GM18907 (cell line): ENCODE data around the gene IGFL1.
"Not testable (repeated sequence)": the region's sequence is repeated elsewhere in the genome, so short reads cannot be mapped to it uniquely, and the experiment has no call there.

Experiments used
- ATAC-seq: cut with Tn5 transposase; IDR thresholded peaks from one replicate; pipeline ENCODE4 v1.9.1; 2021; ENCODE audit warnings: mild to moderate bottlenecking, moderate library complexity; ENCODE audit not compliant: unreplicated experiment

The IGFL1 gene

DNA sequence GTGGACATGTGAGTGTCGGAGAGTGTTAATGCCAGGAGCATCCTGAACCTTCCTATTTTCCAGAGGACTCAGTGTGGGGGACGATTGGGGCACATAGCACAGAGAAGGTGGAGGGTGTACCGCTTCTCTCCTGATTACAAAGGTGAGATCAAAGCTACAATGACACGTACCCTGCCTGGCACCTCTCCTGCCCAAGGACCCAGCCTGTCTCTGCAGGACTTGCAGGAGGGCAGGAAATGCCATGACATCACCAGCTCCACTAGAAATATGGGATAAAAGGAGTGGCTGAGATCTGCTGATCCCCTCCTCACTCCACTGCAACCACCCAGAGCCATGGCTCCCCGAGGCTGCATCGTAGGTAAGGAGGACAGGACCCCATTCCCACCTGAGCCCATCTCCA is at the start of gene IGFL1:
TSS of gene IGFL1 (plus strand) at position 301 of the 400 bp plus-strand sequence. CDS start at position 334, 33 bp downstream.
- no peak for ATAC-seq

GRCh38 chr19:46180701-46181387 is 48.7 kb upstream of the IGFL1 start:
- no peak for ATAC-seq

GRCh38 chr19:46181388-46181779 is 48.2 kb upstream of the IGFL1 start:
- ATAC-seq = no peak

DNA sequence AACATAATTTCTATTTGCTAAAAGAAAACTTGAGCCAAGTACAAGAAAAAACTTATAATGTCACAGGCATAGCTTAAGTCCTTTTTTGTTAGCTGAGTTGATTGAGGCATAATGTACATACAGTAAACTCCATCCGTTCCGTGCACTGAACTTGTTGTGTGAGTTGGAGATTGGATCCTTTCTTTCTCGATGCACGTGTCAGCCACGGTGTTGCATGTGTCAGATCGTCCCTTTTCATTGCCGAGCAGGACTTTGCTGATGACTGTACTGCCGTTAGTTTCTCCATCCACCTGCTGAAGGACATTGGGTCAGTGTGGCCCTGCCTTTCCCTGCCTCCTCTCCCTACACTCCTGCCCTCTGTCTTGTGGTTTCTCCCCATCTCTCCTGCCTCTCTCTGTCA is 47.1 kb upstream of the IGFL1 start:
- no peak for ATAC-seq

DNA sequence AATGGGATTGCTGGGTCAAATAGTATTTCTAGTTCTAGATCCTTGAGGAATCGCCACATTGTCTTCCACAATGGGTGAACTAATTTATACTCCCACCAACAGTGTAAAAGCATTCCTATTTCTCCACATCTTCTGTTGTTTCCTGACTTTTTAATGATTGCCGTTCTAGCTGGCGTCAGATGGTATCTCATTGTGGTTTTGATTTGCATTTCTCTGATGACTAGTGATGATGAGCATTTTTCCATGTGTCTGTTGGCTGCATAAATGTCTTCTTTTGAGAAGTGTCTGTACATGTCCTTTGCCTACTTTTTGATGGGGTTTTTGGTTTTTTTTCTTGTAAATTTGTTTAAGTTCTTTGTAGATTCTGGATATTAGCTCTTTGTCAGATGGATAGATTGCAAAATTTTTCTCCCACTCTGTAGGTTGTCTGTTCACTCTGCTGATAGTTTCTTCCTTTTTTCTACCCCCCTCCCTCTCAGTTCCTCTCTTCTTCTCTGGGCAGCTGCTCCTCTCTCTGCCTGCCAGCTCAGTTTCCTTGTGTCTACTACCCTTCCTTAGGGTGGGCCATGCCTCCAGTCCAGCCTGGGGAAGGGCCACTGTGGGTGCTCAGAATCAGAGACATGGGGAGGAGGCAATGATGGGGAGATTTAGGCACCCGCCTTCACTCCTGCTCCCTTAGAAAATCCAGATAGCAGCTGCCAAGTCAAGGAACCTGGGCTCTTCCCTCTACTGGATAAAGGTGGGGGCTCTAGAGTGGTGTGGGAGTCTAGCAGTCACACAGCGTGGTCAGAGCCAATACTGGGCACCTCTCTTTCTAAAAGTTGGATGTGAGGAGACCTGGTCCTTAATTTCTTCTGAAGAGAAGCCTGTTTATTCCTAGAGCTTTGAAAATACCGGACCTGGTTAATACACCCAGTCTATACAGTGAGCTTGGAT is 44.5 kb upstream of the IGFL1 start:
- ATAC-seq = not testable (repeated sequence)

GRCh38 chr19:46186101-46186716 is 43.3 kb upstream of the IGFL1 start:
- ATAC-seq = no peak

- ATAC-seq = no peak
These were observed 42.8 kb upstream of the IGFL1 start for GRCh38 chr19:46186717-46187101.

DNA sequence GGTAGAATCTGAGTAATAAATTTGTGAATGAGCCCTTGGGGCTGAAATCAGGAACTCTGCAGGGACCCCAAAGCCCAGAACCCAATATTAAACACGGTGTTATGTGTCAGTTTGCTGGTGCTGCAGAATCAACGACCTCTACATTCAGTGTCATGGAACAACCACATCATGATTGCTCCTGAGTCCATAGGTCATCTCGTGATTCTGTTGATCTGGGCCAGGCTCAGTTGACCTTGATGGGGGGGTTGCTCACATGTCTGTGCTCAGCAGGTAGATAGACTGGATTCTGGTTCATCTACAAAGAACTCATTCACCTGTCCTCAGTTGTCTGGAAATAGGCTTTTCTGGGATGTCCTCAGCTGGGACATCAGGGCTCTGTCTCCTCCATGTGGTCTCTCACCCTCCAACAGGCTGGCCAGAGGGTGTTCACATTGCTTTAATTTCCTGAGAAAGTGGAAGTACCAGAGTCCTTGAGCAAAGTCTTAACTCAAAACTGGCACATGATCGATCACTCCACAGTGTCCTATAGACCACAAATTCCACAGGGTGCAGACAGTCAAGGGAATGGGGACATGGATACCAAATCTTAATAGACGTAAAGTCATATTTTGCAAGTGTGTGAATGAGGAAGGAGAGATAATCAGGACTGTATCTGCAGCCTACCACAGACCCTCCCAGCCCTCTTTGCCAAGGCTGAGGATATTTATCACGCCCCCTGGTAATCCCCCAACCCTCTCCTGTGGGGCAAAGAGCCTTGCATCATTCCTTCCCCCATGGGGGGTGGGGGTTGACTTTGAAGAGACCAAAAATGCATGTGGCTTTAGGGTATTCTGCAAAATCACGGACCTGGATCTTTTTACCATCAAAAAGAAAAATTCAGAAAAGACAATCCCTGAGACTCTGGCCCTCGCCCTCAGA is 39.3 kb upstream of the IGFL1 start:
- no peak for ATAC-seq

DNA sequence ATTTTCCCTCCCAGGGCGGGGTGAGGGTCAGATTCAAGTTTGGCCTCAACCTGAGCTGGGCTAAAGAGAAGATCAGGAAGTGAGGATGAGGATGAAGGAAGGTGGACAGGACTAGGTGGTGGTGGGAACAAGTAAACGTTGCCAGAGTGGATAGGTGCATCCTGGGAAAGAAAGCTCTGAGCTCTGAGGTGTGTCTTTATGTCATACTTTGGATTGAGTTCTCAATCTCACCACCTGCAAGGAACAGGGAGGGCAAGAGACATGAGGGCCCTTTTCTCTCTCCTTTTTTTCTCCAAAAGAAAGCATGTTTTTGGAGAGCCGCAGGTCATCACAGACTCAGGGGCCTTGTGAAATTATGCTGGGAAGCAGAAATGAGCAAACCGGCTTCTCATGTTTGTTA is 38.2 kb upstream of the IGFL1 start:
- no peak for ATAC-seq

GRCh38 chr19:46191972-46192371 is 37.6 kb upstream of the IGFL1 start:
- ATAC-seq = no peak

- not testable (repeated sequence) for ATAC-seq
These were observed 36.9 kb upstream of the IGFL1 start for GRCh38 chr19:46192626-46192991.

- ATAC-seq = no peak
These were observed 36.4 kb upstream of the IGFL1 start for GRCh38 chr19:46192992-46193650.

GRCh38 chr19:46193678-46194077 is 35.9 kb upstream of the IGFL1 start:
- ATAC-seq = no peak

GRCh38 chr19:46195104-46195503 is 34.4 kb upstream of the IGFL1 start:
- no peak for ATAC-seq

GRCh38 chr19:46195919-46196318 is 33.6 kb upstream of the IGFL1 start:
- ATAC-seq = not testable (repeated sequence)

GRCh38 chr19:46196410-46197124 is 33.0 kb upstream of the IGFL1 start:
- ATAC-seq = no peak

DNA sequence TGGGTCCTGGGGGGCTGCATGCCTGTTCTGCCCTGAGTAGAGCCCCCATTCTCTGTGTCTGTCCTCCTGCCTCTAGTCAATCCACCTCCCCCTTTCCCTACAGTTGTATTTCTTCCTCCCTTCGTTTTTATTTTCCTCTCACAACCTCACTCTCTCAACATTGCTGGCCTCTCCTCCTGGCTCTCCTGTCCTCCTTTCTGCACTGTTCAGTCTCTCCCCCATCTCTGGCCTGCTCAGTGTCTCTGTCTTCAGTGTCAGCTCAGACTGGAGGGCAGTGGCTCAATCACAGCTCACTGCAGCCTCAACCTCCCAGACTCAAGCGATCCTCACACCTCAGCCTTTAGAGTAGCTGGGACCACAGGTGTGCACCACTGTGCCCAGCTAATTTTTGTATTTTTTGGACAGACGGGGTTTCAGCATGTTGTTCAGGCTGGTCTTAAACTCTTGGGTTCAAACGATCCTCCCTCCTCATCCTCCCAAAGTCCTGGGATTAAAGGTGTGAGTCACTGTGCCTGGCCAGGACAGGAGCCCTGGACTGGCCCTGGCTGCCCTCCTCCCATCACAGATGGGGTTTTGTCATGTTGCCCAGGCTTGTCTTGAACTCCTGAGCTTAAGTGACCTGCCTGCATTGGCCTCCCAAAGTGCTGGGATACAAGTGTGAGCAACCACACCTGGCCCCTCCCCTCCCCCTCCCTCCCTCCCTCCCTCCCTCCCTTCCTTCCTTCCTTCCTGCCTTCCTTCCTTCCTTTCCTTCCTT is 32.0 kb upstream of the IGFL1 start:
- no peak for ATAC-seq

DNA sequence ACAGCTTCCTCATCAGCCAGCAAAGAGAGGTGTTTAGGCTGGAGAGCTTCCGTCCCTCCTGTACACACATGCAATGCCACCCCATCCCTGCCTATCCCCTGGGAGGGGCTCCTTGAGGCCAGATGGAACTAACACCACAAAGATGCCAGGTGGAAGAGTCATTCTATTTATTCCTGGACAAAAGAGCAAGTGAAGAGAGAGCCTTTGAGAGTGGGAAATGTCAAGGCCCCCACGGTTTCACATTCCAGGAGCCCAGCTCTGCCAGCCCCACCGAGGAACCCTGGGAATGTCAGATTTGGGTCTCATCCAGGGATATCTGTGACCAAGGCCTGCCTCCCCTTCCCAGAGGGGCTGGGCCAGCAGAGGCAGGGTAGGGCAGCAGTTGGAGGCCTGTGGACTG is 30.8 kb upstream of the IGFL1 start:
- ATAC-seq = no peak
